GF-D8 (cell line): Measurements from ENCODE around the gene AKR1C2.
A peak's percentile ranks its signal among the peaks of the same experiment; 100 is the strongest.
"Not testable (repeated sequence)": the region's sequence is repeated elsewhere in the genome, so short reads cannot be mapped to it uniquely, and the experiment has no call there.

Experiments used
- DNase-seq: peaks from one replicate; lab custom pipeline; 2025; lab: John Stamatoyannopoulos, UW

The AKR1C2 gene

GRCh38 chr10:5003127-5004029, at the start of gene AKR1C2:
Gene AKR1C2, minus strand, starts transcription at chr10:5003857. Its CDS starts 22 bp downstream, at chr10:5003835.
- not testable (repeated sequence) for DNase-seq

- not testable (repeated sequence) for DNase-seq
Measured at GRCh38 chr10:5052951-5053500, 49.4 kb upstream of the AKR1C2 start.

GRCh38 chr10:5047912-5048628, 44.4 kb upstream of the AKR1C2 start:
- no peak for DNase-seq

- not testable (repeated sequence) for DNase-seq
Measured at GRCh38 chr10:5047055-5047454, 43.4 kb upstream of the AKR1C2 start.

GRCh38 chr10:5046410-5046809, 42.8 kb upstream of the AKR1C2 start:
- no peak for DNase-seq

- no peak for DNase-seq
Measured at GRCh38 chr10:5045095-5045494, 41.4 kb upstream of the AKR1C2 start.

GRCh38 chr10:5043716-5044115, 40.1 kb upstream of the AKR1C2 start:
- no peak for DNase-seq

- no peak for DNase-seq
Measured at GRCh38 chr10:5042922-5043321, 39.3 kb upstream of the AKR1C2 start.

GRCh38 chr10:5041471-5042023, 37.9 kb upstream of the AKR1C2 start:
- no peak for DNase-seq

GRCh38 chr10:5040781-5041470, 37.3 kb upstream of the AKR1C2 start:
- DNase-seq, result peak; percentile 50

- no peak for DNase-seq
Measured at GRCh38 chr10:5040010-5040673, 36.5 kb upstream of the AKR1C2 start.

GRCh38 chr10:5038733-5039132, 35.1 kb upstream of the AKR1C2 start:
- no peak for DNase-seq

- DNase-seq, result no peak
Measured at GRCh38 chr10:5038101-5038500, 34.4 kb upstream of the AKR1C2 start.

GRCh38 chr10:5036511-5036910, 32.9 kb upstream of the AKR1C2 start:
- DNase-seq, result no peak

- no peak for DNase-seq
Measured at GRCh38 chr10:5035356-5035755, 31.7 kb upstream of the AKR1C2 start.

GRCh38 chr10:5034588-5034987, 30.9 kb upstream of the AKR1C2 start:
- DNase-seq, result no peak

- DNase-seq, result no peak
Measured at GRCh38 chr10:5033061-5033778, 29.6 kb upstream of the AKR1C2 start.

GRCh38 chr10:5032444-5032843, 28.8 kb upstream of the AKR1C2 start:
- not testable (repeated sequence) for DNase-seq

- DNase-seq, result not testable (repeated sequence)
Measured at GRCh38 chr10:5031588-5031987, 27.9 kb upstream of the AKR1C2 start.

- DNase-seq, result no peak
Measured at GRCh38 chr10:5030989-5031388, 27.3 kb upstream of the AKR1C2 start.

- DNase-seq, result not testable (repeated sequence)
Measured at GRCh38 chr10:5025461-5025881, 21.8 kb upstream of the AKR1C2 start.
